GM23338 (cell line): ENCODE measurements around the gene UBAC2.

Experiments
- EZH2 ChIP-seq: fragments of 200-600 bp; sonication (generic); IDR thresholded peaks from one replicate; pipeline ENCODE4 v1.8.0; 2017; ENCODE audit warnings: antibody characterized with exemption, mild to moderate bottlenecking, low read depth; ENCODE audit not compliant: unreplicated experiment
- EZH2phosphoT487 ChIP-seq: fragments of 200-600 bp; sonication (generic); IDR thresholded peaks from one replicate; pipeline ENCODE4 v1.8.1; 2018; ENCODE audit warnings: antibody characterized with exemption; ENCODE audit not compliant: unreplicated experiment
- POLR2AphosphoS5 ChIP-seq: IDR thresholded peaks from 2 replicates; pipeline ENCODE4 v1.6.1; 2016; ENCODE audit warnings: antibody characterized with exemption, low read depth
- STAT1 ChIP-seq: IDR thresholded peaks from one replicate; pipeline ENCODE4 v1.6.1; 2016; ENCODE audit warnings: antibody characterized with exemption; ENCODE audit not compliant: unreplicated experiment
- ZNF114 ChIP-seq: fragments of 250-450 bp; sonication (Bioruptor Pico); IDR thresholded peaks from 2 replicates; pipeline ENCODE4 v1.5.0; 2020; ENCODE audit warnings: mild to moderate bottlenecking, moderate library complexity
- ZNF331 ChIP-seq: fragments of 250-450 bp; sonication (Bioruptor Pico); IDR thresholded peaks from 2 replicates; pipeline ENCODE4 v1.5.0; 2020; ENCODE audit warnings: low read depth, mild to moderate bottlenecking, moderate library complexity
- TF ChIP-seq, protein P1 (sequence below), 2 experiments: fragments of 200-600 bp in 1 of 2; sonication (generic) in 1 of 2; conservative IDR thresholded peaks; 2 replicates each; pipeline versions ENCODE4 v1.5.1 to v1.6.1; 2016 to 2017; ENCODE audit warnings: antibody characterized with exemption in 2 of 2, low read depth in 2 of 2, mild to moderate bottlenecking in 2 of 2, moderate library complexity in 1 of 2
- TF ChIP-seq, protein P2 (sequence below): IDR thresholded peaks from 2 replicates; pipeline ENCODE4 v1.6.1; 2016; ENCODE audit warnings: antibody characterized with exemption
- TF ChIP-seq, protein P3 (sequence below): IDR thresholded peaks from one replicate; pipeline ENCODE4 v1.6.1; 2018; ENCODE audit warnings: antibody characterized with exemption; ENCODE audit not compliant: unreplicated experiment

DNA sequence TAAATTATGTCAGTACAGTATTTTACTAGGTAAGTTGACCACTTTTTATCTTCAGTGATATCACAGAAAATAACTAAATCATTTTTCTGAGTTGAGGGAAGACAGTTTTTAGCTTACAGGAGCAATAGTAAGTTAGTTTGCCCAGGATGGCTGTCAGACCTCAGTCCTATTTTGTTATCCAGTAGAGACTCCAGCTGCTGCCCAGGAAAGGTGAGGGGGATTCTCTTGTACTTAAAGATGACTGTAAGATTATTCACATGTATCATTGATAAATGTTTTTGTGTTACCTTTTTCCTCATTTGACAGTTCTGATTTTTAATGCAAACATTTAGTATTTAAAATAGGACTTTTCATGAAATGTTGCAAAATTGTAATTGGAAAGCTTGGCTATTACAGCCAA lies 121.1 kb downstream of the UBAC2 start:
- TF ChIP-seq EZH2phosphoT487 (no peak), ZNF114 (CRISPR knock-in tag) (no peak), POLR2AphosphoS5 (no peak), EZH2 (no peak), STAT1 (no peak), ZNF331 (CRISPR knock-in tag) (no peak)
- TF ChIP-seq, protein P1, sequence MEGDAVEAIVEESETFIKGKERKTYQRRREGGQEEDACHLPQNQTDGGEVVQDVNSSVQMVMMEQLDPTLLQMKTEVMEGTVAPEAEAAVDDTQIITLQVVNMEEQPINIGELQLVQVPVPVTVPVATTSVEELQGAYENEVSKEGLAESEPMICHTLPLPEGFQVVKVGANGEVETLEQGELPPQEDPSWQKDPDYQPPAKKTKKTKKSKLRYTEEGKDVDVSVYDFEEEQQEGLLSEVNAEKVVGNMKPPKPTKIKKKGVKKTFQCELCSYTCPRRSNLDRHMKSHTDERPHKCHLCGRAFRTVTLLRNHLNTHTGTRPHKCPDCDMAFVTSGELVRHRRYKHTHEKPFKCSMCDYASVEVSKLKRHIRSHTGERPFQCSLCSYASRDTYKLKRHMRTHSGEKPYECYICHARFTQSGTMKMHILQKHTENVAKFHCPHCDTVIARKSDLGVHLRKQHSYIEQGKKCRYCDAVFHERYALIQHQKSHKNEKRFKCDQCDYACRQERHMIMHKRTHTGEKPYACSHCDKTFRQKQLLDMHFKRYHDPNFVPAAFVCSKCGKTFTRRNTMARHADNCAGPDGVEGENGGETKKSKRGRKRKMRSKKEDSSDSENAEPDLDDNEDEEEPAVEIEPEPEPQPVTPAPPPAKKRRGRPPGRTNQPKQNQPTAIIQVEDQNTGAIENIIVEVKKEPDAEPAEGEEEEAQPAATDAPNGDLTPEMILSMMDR (conservative IDR thresholded peaks at IDR 0.05; ENCODE audit: low read depth in 2 of 2) = no peak
- TF ChIP-seq, protein P2, sequence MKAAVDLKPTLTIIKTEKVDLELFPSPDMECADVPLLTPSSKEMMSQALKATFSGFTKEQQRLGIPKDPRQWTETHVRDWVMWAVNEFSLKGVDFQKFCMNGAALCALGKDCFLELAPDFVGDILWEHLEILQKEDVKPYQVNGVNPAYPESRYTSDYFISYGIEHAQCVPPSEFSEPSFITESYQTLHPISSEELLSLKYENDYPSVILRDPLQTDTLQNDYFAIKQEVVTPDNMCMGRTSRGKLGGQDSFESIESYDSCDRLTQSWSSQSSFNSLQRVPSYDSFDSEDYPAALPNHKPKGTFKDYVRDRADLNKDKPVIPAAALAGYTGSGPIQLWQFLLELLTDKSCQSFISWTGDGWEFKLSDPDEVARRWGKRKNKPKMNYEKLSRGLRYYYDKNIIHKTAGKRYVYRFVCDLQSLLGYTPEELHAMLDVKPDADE = no peak
- TF ChIP-seq, protein P3, sequence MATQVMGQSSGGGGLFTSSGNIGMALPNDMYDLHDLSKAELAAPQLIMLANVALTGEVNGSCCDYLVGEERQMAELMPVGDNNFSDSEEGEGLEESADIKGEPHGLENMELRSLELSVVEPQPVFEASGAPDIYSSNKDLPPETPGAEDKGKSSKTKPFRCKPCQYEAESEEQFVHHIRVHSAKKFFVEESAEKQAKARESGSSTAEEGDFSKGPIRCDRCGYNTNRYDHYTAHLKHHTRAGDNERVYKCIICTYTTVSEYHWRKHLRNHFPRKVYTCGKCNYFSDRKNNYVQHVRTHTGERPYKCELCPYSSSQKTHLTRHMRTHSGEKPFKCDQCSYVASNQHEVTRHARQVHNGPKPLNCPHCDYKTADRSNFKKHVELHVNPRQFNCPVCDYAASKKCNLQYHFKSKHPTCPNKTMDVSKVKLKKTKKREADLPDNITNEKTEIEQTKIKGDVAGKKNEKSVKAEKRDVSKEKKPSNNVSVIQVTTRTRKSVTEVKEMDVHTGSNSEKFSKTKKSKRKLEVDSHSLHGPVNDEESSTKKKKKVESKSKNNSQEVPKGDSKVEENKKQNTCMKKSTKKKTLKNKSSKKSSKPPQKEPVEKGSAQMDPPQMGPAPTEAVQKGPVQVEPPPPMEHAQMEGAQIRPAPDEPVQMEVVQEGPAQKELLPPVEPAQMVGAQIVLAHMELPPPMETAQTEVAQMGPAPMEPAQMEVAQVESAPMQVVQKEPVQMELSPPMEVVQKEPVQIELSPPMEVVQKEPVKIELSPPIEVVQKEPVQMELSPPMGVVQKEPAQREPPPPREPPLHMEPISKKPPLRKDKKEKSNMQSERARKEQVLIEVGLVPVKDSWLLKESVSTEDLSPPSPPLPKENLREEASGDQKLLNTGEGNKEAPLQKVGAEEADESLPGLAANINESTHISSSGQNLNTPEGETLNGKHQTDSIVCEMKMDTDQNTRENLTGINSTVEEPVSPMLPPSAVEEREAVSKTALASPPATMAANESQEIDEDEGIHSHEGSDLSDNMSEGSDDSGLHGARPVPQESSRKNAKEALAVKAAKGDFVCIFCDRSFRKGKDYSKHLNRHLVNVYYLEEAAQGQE = no peak
